ENCODE measurements around the gene ORM2.

The ORM2 gene

GRCh38 chr9:114343471-114344187 lies 14.0 kb downstream of the ORM2 start:
- no peak for DNase-seq (ENCODE audit: low read depth)
- H3K4me3 ChIP-seq (ENCODE audit: low read depth, low read length): no peak overlapping the region

GRCh38 chr9:114344188-114344566 lies 14.5 kb downstream of the ORM2 start:
- DNase-seq (ENCODE audit: low read depth): no peak
- H3K4me3 ChIP-seq (ENCODE audit: low read depth, low read length): no peak overlapping the region

GRCh38 chr9:114344692-114345091 lies 15.0 kb downstream of the ORM2 start:
- DNase-seq (ENCODE audit: low read depth): no peak
- no peak overlapping the region for H3K4me3 ChIP-seq (ENCODE audit: low read depth, low read length)

GRCh38 chr9:114345493-114346065 lies 15.9 kb downstream of the ORM2 start:
- H3K4me3 ChIP-seq (ENCODE audit: low read depth, low read length): no peak overlapping the region
- DNase-seq (ENCODE audit: low read depth): no peak

GRCh38 chr9:114346146-114346545 lies 16.5 kb downstream of the ORM2 start:
- H3K4me3 ChIP-seq (ENCODE audit: low read depth, low read length): no peak overlapping the region
- no peak for DNase-seq (ENCODE audit: low read depth)

GRCh38 chr9:114347675-114348074 lies 18.0 kb downstream of the ORM2 start:
- H3K4me3 ChIP-seq (ENCODE audit: low read depth, low read length): no peak overlapping the region
- DNase-seq (ENCODE audit: low read depth): no peak

- no peak overlapping the region for H3K4me3 ChIP-seq (ENCODE audit: low read depth, low read length)
- DNase-seq (ENCODE audit: low read depth): no peak
These were observed 18.7 kb downstream of the ORM2 start for GRCh38 chr9:114348261-114348905.

GRCh38 chr9:114348906-114349482 lies 19.3 kb downstream of the ORM2 start:
- DNase-seq (ENCODE audit: low read depth): peak; percentile 95

GRCh38 chr9:114349713-114350480 lies 20.2 kb downstream of the ORM2 start:
- DNase-seq (ENCODE audit: low read depth): no peak
- no peak overlapping the region for H3K4me3 ChIP-seq (ENCODE audit: low read depth, low read length)

More at GRCh38 chr9:114348906-114349482, 19.3 kb downstream of the ORM2 start:
- H3K4me3 ChIP-seq (ENCODE audit: low read depth, low read length): no peak overlapping the region

GRCh38 chr9:114350636-114351401 lies 21.1 kb downstream of the ORM2 start:
- no peak overlapping the region for H3K4me3 ChIP-seq (ENCODE audit: low read depth, low read length)
- DNase-seq (ENCODE audit: low read depth): no peak

GRCh38 chr9:114351932-114352331 lies 22.3 kb downstream of the ORM2 start:
- H3K4me3 ChIP-seq (ENCODE audit: low read depth, low read length): no peak overlapping the region
- DNase-seq (ENCODE audit: low read depth): no peak

GRCh38 chr9:114355821-114356220 lies 26.2 kb downstream of the ORM2 start:
- H3K4me3 ChIP-seq (ENCODE audit: low read depth, low read length): no peak overlapping the region
- no peak for DNase-seq (ENCODE audit: low read depth)

- no peak for DNase-seq (ENCODE audit: low read depth)
- H3K4me3 ChIP-seq (ENCODE audit: low read depth, low read length): no peak overlapping the region
These were observed 27.1 kb downstream of the ORM2 start for GRCh38 chr9:114356792-114357191.

- DNase-seq (ENCODE audit: low read depth): no peak
- H3K4me3 ChIP-seq (ENCODE audit: low read depth, low read length): no peak overlapping the region
These were observed 27.7 kb downstream of the ORM2 start for GRCh38 chr9:114357360-114357759.

GRCh38 chr9:114357911-114358328 lies 28.3 kb downstream of the ORM2 start:
- H3K4me3 ChIP-seq (ENCODE audit: low read depth, low read length): no peak overlapping the region
- DNase-seq (ENCODE audit: low read depth): no peak

GRCh38 chr9:114359801-114360200 lies 30.1 kb downstream of the ORM2 start:
- no peak for DNase-seq (ENCODE audit: low read depth)
- no peak overlapping the region for H3K4me3 ChIP-seq (ENCODE audit: low read depth, low read length)

- H3K4me3 ChIP-seq (ENCODE audit: low read depth, low read length): no peak overlapping the region
- no peak for DNase-seq (ENCODE audit: low read depth)
These were observed 31.9 kb downstream of the ORM2 start for GRCh38 chr9:114361542-114361941.

- no peak overlapping the region for H3K4me3 ChIP-seq (ENCODE audit: low read depth, low read length)
- no peak for DNase-seq (ENCODE audit: low read depth)
These were observed 32.7 kb downstream of the ORM2 start for GRCh38 chr9:114362394-114362793.

- DNase-seq (ENCODE audit: low read depth): no peak
- no peak overlapping the region for H3K4me3 ChIP-seq (ENCODE audit: low read depth, low read length)
These were observed 33.8 kb downstream of the ORM2 start for GRCh38 chr9:114363424-114363823.
